Loucy (cell line): ENCODE measurements around the gene FBXL13.
"Not testable (repeated sequence)": the region's sequence is repeated elsewhere in the genome, so short reads cannot be mapped to it uniquely, and the experiment has no call there.

Source experiments
- H2AFZ ChIP-seq: fragments of 200-600 bp; sonication (generic); 2 replicates; pipeline ENCODE4 v1.6.0; 2016; ENCODE audit warnings: antibody characterized with exemption, mild to moderate bottlenecking, low read length, moderate library complexity
- H3F3A ChIP-seq: fragments of 200-600 bp; 2 replicates; pipeline ENCODE4 v1.6.0; 2016; ENCODE audit warnings: antibody characterized with exemption, low read depth, mild to moderate bottlenecking
- H3K27me3 ChIP-seq: fragments of 200-600 bp; sonication (generic); 2 replicates; pipeline ENCODE4 v1.6.1; 2014; ENCODE audit warnings: low read length, mild to moderate bottlenecking; ENCODE audit not compliant: insufficient read depth, poor library complexity, severe bottlenecking
- H3K36me3 ChIP-seq: fragments of 200-600 bp; sonication (generic); 2 replicates; pipeline ENCODE4 v1.6.1; 2016; ENCODE audit warnings: low read length; ENCODE audit not compliant: insufficient read depth
- H3K4me1 ChIP-seq: fragments of 200-600 bp; sonication (generic); 2 replicates; pipeline ENCODE4 v1.5.1; 2014; ENCODE audit warnings: low read length, mild to moderate bottlenecking; ENCODE audit not compliant: insufficient read depth, poor library complexity, severe bottlenecking
- H3K4me2 ChIP-seq: fragments of 200-600 bp; sonication (generic); 2 replicates; pipeline ENCODE4 v1.6.0; 2014; ENCODE audit warnings: antibody characterized with exemption, low read length, low read depth, mild to moderate bottlenecking; ENCODE audit not compliant: poor library complexity, severe bottlenecking
- H3K4me3 ChIP-seq: fragments of 200-600 bp; sonication (generic); 2 replicates; pipeline ENCODE4 v1.5.1; 2014; ENCODE audit warnings: low read length, mild to moderate bottlenecking, mixed read lengths; ENCODE audit not compliant: poor library complexity, severe bottlenecking
- H3K79me2 ChIP-seq: fragments of 200-600 bp; sonication (generic); 2 replicates; pipeline ENCODE4 v1.6.1; 2014; ENCODE audit warnings: low read length; ENCODE audit not compliant: insufficient read depth
- H3K9ac ChIP-seq: fragments of 200-600 bp; sonication (generic); 2 replicates; pipeline ENCODE4 v1.6.0; 2014; ENCODE audit warnings: mild to moderate bottlenecking, low read depth, low read length, moderate library complexity; ENCODE audit not compliant: poor library complexity, severe bottlenecking
- H3K9me2 ChIP-seq: fragments of 200-600 bp; sonication (generic); replicated peaks from 2 replicates; pipeline ENCODE4 v1.6.1; 2016; ENCODE audit warnings: low read depth, low read length, mixed read lengths
- H3K9me3 ChIP-seq: fragments of 200-600 bp; sonication (generic); 2 replicates; pipeline ENCODE4 v1.6.1; 2014; ENCODE audit warnings: mild to moderate bottlenecking, antibody characterized with exemption, low read length, low read depth; ENCODE audit not compliant: insufficient read depth
- H4K20me1 ChIP-seq: fragments of 200-600 bp; sonication (generic); 2 replicates; pipeline ENCODE4 v1.6.0; 2014; ENCODE audit warnings: antibody characterized with exemption, low read length, mild to moderate bottlenecking; ENCODE audit not compliant: insufficient read depth, poor library complexity, severe bottlenecking
- CTCF ChIP-seq: fragments of 200-600 bp; sonication (generic); conservative IDR thresholded peaks from 2 replicates; pipeline ENCODE4 v1.5.1; 2014; ENCODE audit warnings: mild to moderate bottlenecking, antibody characterized with exemption, low read length
- EZH2phosphoT487 ChIP-seq: fragments of 200-600 bp; IDR thresholded peaks from 2 replicates; pipeline ENCODE4 v1.6.1; 2018; ENCODE audit warnings: antibody characterized with exemption, mild to moderate bottlenecking, moderate library complexity, borderline replicate concordance

The FBXL13 gene

GRCh38 chr7:102954359-102954758 is 120.2 kb downstream of the FBXL13 start:
- not testable (repeated sequence) for H3K36me3 ChIP-seq, H3K4me1 ChIP-seq, H3K79me2 ChIP-seq, H3K27me3 ChIP-seq, H3K9me2 ChIP-seq, H3K9me3 ChIP-seq, H3K4me3 ChIP-seq, H4K20me1 ChIP-seq, H2AFZ ChIP-seq, H3K4me2 ChIP-seq, H3K9ac ChIP-seq, H3F3A ChIP-seq

GRCh38 chr7:102953406-102953805 is 121.2 kb downstream of the FBXL13 start:
- Histone ChIP-seq H4K20me1 (no peaks in the 10 kb centered on the region), H2AFZ (no peak overlapping the region), H3K9me2 (no peaks in the 10 kb centered on the region), H3K27me3 (no peaks in the 10 kb centered on the region), H3K36me3 (no peaks in the 10 kb centered on the region), H3K4me3 (no peak overlapping the region), H3K4me1 (no peaks in the 10 kb centered on the region), H3K9me3 (no peaks in the 10 kb centered on the region), H3K4me2 (no peak overlapping the region), H3F3A (no peaks in the 10 kb centered on the region), H3K79me2 (no peaks in the 10 kb centered on the region), H3K9ac (no peak overlapping the region)
- TF ChIP-seq CTCF = no peak
- no peak for TF ChIP-seq EZH2phosphoT487

DNA sequence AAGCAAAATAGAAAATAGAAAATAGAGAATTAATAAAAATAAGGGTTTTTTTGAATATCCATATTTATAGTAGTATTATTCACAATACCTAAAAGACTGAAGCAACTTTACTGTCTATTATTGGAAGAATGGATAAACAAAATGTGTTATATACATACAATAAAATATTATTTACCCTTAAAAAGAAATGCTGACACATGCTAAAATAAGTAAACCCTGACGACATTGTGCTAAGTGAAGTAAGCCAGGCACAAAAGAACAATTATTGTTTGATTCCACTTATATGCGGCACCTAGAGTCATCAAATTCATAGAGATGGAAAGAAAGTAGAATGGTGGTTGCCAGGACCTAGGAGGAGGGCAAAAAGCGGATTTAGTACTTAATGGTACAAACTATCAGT is 122.8 kb downstream of the FBXL13 start:
- Histone ChIP-seq H4K20me1 (no peaks in the 10 kb centered on the region), H2AFZ (no peak overlapping the region), H3K4me1 (no peaks in the 10 kb centered on the region), H3K9me2 (no peaks in the 10 kb centered on the region), H3K9me3 (no peaks in the 10 kb centered on the region), H3K4me2 (no peak overlapping the region), H3F3A (no peaks in the 10 kb centered on the region), H3K4me3 (no peak overlapping the region), H3K36me3 (no peaks in the 10 kb centered on the region), H3K27me3 (no peaks in the 10 kb centered on the region), H3K79me2 (no peaks in the 10 kb centered on the region), H3K9ac (no peak overlapping the region)
- TF ChIP-seq EZH2phosphoT487 (no peak), CTCF (no peak)

GRCh38 chr7:102944241-102944640 is 130.4 kb downstream of the FBXL13 start:
- Histone ChIP-seq H3K4me2 (no peak overlapping the region), H2AFZ (no peak overlapping the region), H3K4me1 (no peaks in the 10 kb centered on the region), H3K9me3 (no peaks in the 10 kb centered on the region), H3K79me2 (no peaks in the 10 kb centered on the region), H3K9ac (no peak overlapping the region), H3K4me3 (no peak overlapping the region), H3F3A (no peaks in the 10 kb centered on the region), H3K36me3 (no peaks in the 10 kb centered on the region), H4K20me1 (no peaks in the 10 kb centered on the region), H3K27me3 (no peaks in the 10 kb centered on the region), H3K9me2 (no peaks in the 10 kb centered on the region)
- TF ChIP-seq CTCF = no peak
- TF ChIP-seq EZH2phosphoT487 = no peak
